Activated CD4-positive, alpha-beta T cell treated with anti-CD3 and anti-CD28 coated beads, Interleukin-2, Interleukin-6, amounts not matched to agents 100 ng/mL and 50 ng/mL, durations not matched to agents 16 hours and 8 hours (primary cell): ENCODE measurements around the gene DNAJC22.
"Not testable (repeated sequence)": the region's sequence is repeated elsewhere in the genome, so short reads cannot be mapped to it uniquely, and the experiment has no call there.

ENCODE experiments used
- DNase-seq: peaks from one replicate; pipeline ENCODE4 v3.0.0-alpha.2; 2020

The DNAJC22 gene

DNA sequence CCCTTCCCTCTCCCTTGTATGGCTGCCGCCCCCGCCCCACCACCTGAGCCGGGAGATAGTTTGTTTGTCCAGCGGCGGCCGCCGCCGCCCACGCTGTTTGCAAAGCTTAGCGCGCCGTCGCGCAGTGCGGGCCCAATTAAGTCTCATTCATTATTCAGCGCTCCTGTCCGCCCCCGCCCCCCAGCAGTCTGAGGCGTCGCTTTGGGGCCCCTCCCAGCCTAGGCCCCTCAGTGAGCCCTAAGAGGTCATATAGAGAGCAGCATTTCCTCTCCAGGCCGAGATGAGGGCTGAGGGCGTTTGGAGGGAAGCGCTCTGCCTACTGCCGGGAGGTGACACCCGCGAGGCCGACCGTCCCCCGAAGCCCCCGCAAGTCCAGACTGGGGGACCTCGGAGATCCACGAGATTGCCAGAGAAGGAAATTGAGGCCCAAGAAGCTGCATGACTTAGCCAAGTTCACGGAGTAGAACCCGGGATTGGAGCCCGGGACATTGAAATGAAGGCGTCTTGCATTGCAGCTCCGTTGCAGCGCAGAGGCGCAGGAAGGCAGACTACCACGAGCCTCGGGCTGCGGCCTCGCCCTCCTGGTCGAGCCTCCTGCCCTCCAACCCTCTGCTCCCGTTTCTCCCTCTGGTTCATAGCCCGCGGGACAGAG, at the start of gene DNAJC22:
DNAJC22 (plus strand) TSS at position 230 of the 652 bp plus-strand sequence. CDS start 1,985 bp downstream, outside the sequence.
- DNase-seq, result no peak

DNA sequence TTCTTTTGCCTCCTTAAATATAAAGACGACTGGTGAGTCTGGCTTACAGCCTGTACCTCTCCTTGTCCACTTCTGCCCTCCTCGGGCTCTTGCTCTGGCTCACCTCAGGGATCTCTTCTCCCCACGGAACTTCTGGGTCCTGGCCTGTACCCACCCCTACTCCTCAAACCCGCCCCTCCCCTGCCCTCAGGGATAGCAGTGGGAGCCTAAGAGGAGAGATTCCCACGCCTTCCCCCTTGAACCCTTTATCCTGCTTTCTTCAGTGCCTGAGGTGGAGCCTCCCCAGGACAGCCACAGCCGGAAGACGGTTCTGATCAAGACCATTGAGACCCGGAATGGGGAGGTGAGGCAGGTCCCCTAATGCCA, 49.0 kb upstream of the DNAJC22 start:
- DNase-seq, result no peak

DNA sequence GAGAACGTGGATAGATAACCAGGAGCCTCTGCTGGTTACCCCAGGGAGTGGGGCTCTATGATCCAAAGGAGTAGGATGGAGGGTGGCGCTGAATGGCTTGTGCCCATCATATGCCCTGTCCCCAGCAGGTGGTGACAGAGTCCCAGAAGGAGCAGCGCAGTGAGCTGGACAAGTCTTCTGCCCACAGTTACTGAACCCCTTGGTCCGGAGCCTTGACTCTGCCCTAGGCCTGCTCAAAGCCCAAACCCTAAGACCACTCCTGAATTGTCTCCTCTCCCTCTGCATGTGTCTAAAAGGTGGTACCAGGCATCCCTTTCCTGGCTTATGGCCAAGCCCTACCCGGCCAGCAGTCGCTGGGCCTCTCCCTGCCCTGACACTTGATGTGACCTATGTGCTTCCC, 48.5 kb upstream of the DNAJC22 start:
- DNase-seq, result no peak

DNA sequence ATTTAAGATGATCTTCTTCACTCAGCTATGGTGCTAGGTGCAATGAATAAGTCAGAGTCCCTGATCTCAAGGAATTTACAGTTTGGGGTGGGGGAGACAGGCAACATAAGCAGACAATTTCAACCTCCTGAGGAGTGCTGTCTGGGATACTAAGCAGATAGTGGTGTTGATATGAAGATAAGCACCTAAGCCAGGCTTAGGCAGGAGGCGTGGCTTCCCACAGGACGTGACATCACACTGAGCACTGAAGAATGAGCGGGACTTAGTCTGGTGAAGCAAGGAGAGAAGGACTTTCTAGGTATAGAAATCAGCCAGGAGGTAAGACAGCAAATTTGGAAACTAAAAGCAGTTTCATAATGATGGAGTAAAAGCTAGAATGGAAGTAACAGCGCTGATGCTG, 44.9 kb upstream of the DNAJC22 start:
- DNase-seq, result peak; percentile 82

GRCh38 chr12:49304161-49304560, 42.5 kb upstream of the DNAJC22 start:
- no peak for DNase-seq

- no peak for DNase-seq
Measured at GRCh38 chr12:49305762-49306510, 40.8 kb upstream of the DNAJC22 start.

- DNase-seq, result no peak
Measured at GRCh38 chr12:49309386-49309785, 37.3 kb upstream of the DNAJC22 start.

DNA sequence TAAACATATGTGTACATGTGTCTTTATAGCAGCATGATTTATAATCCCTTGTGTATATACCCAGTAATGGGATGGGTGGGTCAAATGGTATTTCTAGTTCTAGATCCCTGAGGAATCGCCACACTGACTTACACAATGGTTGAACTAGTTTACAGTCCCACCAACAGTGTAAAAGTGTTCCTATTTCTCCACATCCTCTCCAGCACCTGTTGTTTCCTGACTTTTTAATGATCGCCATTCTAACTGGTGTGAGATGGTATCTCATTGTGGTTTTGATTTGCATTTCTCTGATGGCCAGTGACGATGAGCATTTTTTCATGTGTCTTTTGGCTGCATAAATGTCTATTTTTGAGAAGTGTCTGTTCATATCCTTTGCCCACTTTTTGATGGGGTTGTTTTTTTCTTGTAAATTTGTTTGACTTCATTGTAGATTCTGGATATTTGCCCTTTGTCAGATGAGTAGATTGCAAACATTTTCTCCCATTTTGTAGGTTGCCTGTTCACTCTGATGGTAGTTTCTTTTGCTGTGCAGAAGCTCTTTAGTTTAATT, 36.2 kb upstream of the DNAJC22 start:
- not testable (repeated sequence) for DNase-seq

DNA sequence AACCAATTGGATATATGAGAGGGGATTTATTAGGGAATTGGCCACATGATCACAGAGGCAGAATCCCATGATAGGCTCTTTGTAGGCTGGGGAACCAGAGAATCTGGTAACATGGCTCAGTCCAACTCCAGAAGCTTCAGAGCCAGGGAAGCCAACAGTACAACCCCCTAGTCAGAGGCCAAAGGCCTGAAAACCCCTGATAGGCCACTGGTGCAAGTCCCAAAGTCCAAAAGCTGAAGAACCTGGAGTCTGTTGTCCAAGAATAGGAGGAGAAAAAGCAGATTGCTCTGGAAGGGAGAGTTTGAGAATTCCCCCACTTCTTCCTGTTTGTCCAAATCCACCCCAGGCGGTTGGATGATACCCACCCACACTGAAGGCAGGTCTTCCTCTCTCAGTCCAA, 31.9 kb upstream of the DNAJC22 start:
- no peak for DNase-seq

DNA sequence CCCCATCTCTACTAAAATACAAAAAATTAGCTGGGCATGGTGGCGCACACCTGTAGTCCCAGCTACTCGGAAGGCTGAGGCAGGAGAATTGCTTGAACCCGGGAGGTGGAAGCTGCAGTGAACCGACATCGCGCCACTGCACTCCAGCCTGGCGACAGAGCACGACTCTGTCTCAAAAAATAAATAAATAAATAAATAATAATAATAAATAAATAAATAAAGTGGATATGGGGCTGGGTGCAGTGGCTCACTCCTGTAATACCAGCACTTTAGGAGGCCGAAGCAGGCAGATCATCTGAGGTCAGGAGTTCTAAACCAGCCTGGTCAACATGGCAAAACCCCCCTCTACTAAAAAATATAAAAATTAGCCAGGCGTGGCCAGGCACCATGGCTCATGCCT, 29.6 kb upstream of the DNAJC22 start:
- not testable (repeated sequence) for DNase-seq

- DNase-seq, result not testable (repeated sequence)
Measured at GRCh38 chr12:49320411-49321103, 26.1 kb upstream of the DNAJC22 start.

DNA sequence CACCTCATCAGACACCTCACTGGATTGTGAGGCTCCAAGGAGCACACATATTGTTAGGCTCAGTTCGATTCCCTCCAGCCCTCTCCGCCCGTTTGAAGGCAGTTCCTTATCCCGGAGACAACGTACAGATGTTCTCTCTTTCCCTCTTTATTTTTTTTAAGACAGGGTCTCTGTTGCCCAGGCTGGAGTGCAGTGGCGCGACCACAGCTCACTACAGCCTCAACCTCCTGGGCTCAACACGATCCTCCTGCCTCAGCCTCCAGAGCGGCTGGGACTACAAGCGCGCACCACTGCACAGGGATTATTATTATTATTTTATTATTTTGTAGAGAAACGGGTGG, 24.4 kb upstream of the DNAJC22 start:
- DNase-seq, result no peak

GRCh38 chr12:49322708-49323523, 23.8 kb upstream of the DNAJC22 start, which contains the start of gene TROAP:
Gene TROAP (plus strand): TSS chr12:49323255. CDS start chr12:49323609, 354 bp downstream.
- DNase-seq, result peak; percentile 99

DNA sequence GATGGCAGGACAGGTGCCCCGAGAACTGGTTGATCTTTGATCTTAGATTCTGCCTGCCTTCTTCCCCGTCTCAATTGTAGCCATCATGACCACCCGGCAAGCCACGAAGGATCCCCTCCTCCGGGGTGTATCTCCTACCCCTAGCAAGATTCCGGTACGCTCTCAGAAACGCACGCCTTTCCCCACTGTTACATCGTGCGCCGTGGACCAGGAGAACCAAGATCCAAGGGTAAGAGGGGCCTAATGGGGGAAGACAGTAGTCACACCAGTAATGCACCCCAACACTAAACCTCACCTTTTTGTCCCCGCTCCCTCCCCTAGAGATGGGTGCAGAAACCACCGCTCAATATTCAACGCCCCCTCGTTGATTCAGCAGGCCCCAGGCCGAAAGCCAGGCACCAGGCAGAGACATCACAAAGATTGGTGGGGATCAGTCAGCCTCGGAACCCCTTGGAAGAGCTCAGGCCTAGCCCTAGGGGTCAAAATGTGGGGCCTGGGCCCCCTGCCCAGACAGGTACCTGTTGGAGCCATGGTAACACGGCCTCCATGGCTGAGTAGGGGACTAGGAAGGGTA, 23.1 kb upstream of the DNAJC22 start:
- no peak for DNase-seq

DNA sequence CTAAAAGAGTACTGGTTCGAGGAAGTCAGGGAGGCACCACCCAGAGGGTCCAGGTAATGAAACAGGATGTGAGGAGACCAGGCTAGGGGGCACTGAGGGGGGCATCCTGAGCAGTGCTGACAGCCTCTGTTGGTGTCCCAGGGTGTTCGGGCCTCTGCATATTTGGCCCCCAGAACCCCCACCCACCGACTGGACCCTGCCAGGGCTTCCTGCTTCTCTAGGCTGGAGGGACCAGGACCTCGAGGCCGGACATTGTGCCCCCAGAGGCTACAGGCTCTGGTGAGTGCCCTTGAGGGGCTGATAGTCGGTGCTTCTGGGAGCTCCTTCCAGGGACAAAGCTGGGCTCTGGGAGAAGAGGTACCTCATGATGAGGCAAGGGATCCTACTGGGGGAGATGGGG, 21.1 kb upstream of the DNAJC22 start:
- no peak for DNase-seq

DNA sequence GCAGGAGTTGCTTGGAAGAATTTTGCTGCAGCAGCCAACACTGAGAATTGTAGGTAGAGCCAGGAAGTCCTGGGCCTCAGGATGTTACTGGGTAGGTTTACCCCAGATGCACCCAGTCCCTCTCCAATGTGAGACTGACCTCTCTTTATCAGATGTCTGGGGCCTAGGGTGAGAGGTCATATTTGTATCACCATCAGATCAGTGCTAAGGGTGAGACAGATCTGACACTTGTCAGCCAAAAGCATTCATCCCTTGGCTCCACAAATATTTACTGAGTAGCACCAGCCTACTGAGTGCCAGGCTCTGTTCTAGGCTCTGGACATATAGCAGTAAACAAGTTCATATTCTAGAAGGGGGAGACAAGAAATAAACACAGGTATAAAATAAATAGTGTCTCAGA, 19.3 kb upstream of the DNAJC22 start:
- no peak for DNase-seq

- DNase-seq, result no peak
Measured at GRCh38 chr12:49327887-49328286, 18.8 kb upstream of the DNAJC22 start.

GRCh38 chr12:49328816-49329215, 17.9 kb upstream of the DNAJC22 start:
- no peak for DNase-seq

GRCh38 chr12:49330032-49330619, 16.6 kb upstream of the DNAJC22 start:
- DNase-seq, result no peak

DNA sequence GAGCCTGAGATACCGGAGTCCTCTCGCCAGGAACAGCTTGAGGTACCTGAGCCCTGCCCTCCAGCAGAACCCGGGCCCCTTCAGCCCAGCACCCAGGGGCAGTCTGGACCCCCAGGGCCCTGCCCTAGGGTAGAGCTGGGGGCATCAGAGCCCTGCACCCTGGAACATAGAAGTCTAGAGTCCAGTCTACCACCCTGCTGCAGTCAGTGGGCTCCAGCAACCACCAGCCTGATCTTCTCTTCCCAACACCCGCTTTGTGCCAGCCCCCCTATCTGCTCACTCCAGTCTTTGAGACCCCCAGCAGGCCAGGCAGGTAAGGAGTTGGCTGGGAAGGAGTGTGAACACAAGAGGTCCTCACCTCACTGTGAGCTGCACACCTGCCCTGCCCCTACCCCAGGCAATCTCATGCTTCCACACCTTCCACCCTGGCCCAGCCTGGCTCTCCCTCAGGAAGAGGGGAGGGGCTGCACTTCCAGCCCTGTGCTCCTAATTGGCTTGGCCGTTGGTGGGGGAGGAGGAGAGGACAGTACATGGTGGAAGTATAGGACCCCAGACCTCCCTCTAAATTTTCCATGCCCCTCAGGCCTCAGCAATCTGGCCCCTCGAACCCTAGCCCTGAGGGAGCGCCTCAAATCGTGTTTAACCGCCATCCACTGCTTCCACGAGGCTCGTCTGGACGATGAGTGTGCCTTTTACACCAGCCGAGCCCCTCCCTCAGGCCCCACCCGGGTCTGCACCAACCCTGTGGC, 15.9 kb upstream of the DNAJC22 start:
- no peak for DNase-seq
